Activated naive CD4-positive, alpha-beta T cell treated with anti-CD3 and anti-CD28 coated beads for 36 hours (primary cell): ENCODE data around the gene ATP12A. TPM values are rescaled to one million over a fixed set of nuclear protein-coding genes. Genes with fewer than 3 reads are reported as not detected.

Experiments
- CTCF ChIA-PET: fragments of 350-600 bp; sonication (Branson Sonifier 250); formaldehyde crosslinking; loops from one replicate; lab custom pipeline; 2021; ENCODE audit warnings: antibody characterized with exemption; lab: Charles Lee
- DNase-seq: peaks from one replicate; pipeline ENCODE4 v3.0.0-alpha.2; 2020
- H3K27ac Mint-ChIP-seq: one replicate; pipeline ENCODE4 v1.8.0; 2021; ENCODE audit warnings: mild to moderate bottlenecking, mixed read lengths
- H3K27me3 Mint-ChIP-seq: one replicate; pipeline ENCODE4 v1.8.0; 2021; ENCODE audit warnings: low read depth, mixed read lengths
- H3K36me3 Mint-ChIP-seq: one replicate; pipeline ENCODE4 v1.8.0; 2021; ENCODE audit warnings: low read depth, mixed read lengths
- H3K4me1 Mint-ChIP-seq: one replicate; pipeline ENCODE4 v1.8.0; 2021; ENCODE audit warnings: low read depth, mixed read lengths
- H3K4me3 Mint-ChIP-seq: one replicate; pipeline ENCODE4 v1.8.0; 2021; ENCODE audit warnings: mild to moderate bottlenecking, moderate library complexity, mixed read lengths
- H3K9me3 Mint-ChIP-seq: one replicate; pipeline ENCODE4 v1.8.0; 2021; ENCODE audit warnings: mixed read lengths
- intact Hi-C: fragments of 100-400 bp; cut with micrococcal nuclease; formaldehyde crosslinking; loops from one replicate; pipeline ENCODE4 v1.15.1; 2023
- total RNA-seq, 2 experiments: library from RNA; stranded (reverse); gene quantifications; one replicate each; pipeline ENCODE4 v1.2.3, GENCODE V29; 2021

The ATP12A gene
- total RNA-seq, 2 experiments from 2014 or later, result 0.05 TPM; not detected in 1

DNA sequence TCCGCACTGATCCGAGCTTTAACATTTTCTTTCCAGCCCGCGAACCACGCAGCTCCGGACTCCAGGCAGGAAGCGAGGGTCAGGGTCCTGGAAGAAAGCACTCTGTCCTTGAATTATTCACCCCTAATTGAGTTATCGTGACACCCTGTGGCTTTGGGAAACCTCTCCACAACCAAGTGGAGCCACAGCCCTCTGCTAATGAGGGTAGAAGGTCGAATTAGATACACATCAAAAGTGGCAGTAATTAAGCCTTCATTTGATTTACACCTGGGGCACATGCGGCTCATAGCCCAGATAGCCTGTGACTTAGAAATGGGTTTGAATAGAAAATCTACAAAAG is 67.8 kb downstream of the ATP12A start:
- no peak overlapping the region for H3K27ac Mint-ChIP-seq

DNA sequence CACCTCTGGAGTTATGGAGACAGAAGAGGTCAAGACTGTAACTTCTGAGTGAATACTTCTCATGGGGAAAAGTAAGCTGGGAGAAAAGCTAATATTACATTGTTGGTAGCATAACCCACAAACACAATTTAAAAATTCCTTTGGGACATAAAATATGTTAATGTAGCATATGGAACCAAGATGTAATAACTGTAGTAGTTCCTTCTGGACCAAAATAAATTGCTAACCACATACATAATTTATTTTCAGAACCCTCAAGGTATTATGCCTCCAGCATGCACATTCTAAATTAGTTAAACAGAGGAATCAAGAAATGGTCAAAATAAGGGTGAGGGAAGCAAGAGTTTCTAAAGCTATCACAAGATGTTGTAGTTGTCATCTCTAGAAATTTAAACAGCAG is 79.0 kb downstream of the ATP12A start:
- no peaks in the 10 kb centered on the region for H3K36me3 Mint-ChIP-seq
- no peaks in the 10 kb centered on the region for H3K4me1 Mint-ChIP-seq
- H3K9me3 Mint-ChIP-seq, result no peaks in the 10 kb centered on the region
- no peak overlapping the region for H3K27ac Mint-ChIP-seq
- no peak overlapping the region for H3K4me3 Mint-ChIP-seq
- peaks cover 12% of the 10 kb centered on the region for H3K27me3 Mint-ChIP-seq
- intact Hi-C loops, result no loop called here
- CTCF ChIA-PET, result no interaction called here
- DNase-seq, result no peak

More for the DNA sequence above, 67.8 kb downstream of the ATP12A start:
- CTCF ChIA-PET, result interaction anchor here (1.6 kb wide), 1 partner anchor 142 kb away, joined by 3 read pairs; no protein-coding TSS in a partner anchor
- Mint-ChIP-seq H3K9me3 (no peaks in the 10 kb centered on the region), H3K36me3 (no peaks in the 10 kb centered on the region), H3K4me1 (peaks cover 11% of the 10 kb centered on the region), H3K27me3 (peaks cover 46% of the 10 kb centered on the region), H3K4me3 (peak overlapping the region; percentile 40)
- no peak for DNase-seq
- intact Hi-C loops, result loop anchor here (10.0 kb wide), 2 partner anchors 217 to 247 kb away; no protein-coding TSS in a partner anchor

Other genes starting within 250 kb of the ATP12A start
- 10 to 100 TPM; 10.1 to 10.9 TPM for gene PARP4, start 167.6 kb upstream of the ATP12A start, total RNA-seq
- gene RNF17, start 83.8 kb downstream of the ATP12A start, total RNA-seq, result not detected